Liver (tissue), 3 donors: ENCODE data around the gene ZNF552.

Experiments used
- EGR1 ChIP-seq, 2 donors: IDR thresholded peaks; 2 replicates each; pipeline ENCODE4 v1.6.1; 2016 to 2018; ENCODE audit warnings: antibody characterized with exemption in 2 of 2, low read depth in 2 of 2
- FOXA1 ChIP-seq: IDR thresholded peaks from 2 replicates; pipeline ENCODE4 v1.6.1; 2016; ENCODE audit warnings: antibody characterized with exemption
- GABPA ChIP-seq, 2 donors: IDR thresholded peaks in 1 of 2; conservative IDR thresholded peaks in 1 of 2; 2 replicates each; pipeline ENCODE4 v1.6.1; 2016; ENCODE audit warnings: antibody characterized with exemption in 2 of 2, mild to moderate bottlenecking in 1 of 2, moderate library complexity in 1 of 2
- JUND ChIP-seq, 2 donors: IDR thresholded peaks; 2 replicates each; pipeline ENCODE4 v1.6.1; 2016; ENCODE audit warnings: antibody characterized with exemption in 2 of 2
- RAD21 ChIP-seq, 2 donors: IDR thresholded peaks; 2 replicates each; pipeline ENCODE4 v1.6.1; 2016; ENCODE audit warnings: antibody characterized with exemption in 2 of 2, mild to moderate bottlenecking in 2 of 2
- SP1 ChIP-seq: IDR thresholded peaks from 2 replicates; pipeline ENCODE4 v1.6.1; 2018; ENCODE audit warnings: antibody characterized with exemption, mild to moderate bottlenecking
- TAF1 ChIP-seq: conservative IDR thresholded peaks from 2 replicates; pipeline ENCODE4 v1.6.1; 2016; ENCODE audit warnings: antibody characterized with exemption, mild to moderate bottlenecking
- YY1 ChIP-seq: IDR thresholded peaks from 2 replicates; pipeline ENCODE4 v1.6.1; 2016; ENCODE audit warnings: antibody characterized with exemption, mild to moderate bottlenecking
- TF ChIP-seq, protein P1 (sequence below): fragments of 150-350 bp; IDR thresholded peaks from 2 replicates; pipeline ENCODE4 v1.5.1; 2017; ENCODE audit warnings: improper control_type of control experiment, low read depth, low read length; ENCODE audit not compliant: missing input control
- TF ChIP-seq, protein P2 (sequence below): IDR thresholded peaks from 2 replicates; pipeline ENCODE4 v1.6.1; 2016; ENCODE audit warnings: antibody characterized with exemption, mild to moderate bottlenecking
- TF ChIP-seq, protein P3 (sequence below): IDR thresholded peaks from 2 replicates; pipeline ENCODE4 v1.6.1; 2016; ENCODE audit warnings: antibody characterized with exemption
- TF ChIP-seq, protein P4 (sequence below): IDR thresholded peaks from 2 replicates; pipeline ENCODE4 v1.6.1; 2016; ENCODE audit warnings: antibody characterized with exemption
- TF ChIP-seq, protein P5 (sequence below): IDR thresholded peaks from 2 replicates; pipeline ENCODE4 v1.6.1; 2016; ENCODE audit warnings: antibody characterized with exemption
- donor health status: healthy.
- donor health status: healthy.

DNA sequence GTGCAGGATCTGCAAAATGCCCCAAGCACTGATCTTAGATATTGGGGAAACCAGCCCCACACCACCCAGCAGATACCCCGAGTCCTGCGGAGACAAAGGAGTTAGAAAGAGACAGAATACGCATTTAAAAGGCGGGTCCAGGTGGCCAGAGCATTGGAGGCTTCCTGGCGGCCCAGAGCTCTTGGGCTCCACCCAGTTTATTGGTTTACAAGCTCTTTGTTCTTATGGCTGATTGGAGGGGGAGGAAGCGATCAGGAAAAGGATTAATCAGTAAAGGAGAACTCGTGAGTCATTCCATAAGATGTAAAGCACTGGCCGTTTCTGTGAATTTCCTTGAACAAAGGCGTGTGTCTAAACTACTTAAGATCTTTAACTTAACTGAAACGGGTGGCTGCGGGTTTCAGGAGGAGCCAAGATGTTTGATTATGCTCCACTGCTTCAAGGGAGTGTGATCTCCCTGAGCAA is 35.9 kb upstream of the ZNF552 start:
- TF ChIP-seq, protein P1, sequence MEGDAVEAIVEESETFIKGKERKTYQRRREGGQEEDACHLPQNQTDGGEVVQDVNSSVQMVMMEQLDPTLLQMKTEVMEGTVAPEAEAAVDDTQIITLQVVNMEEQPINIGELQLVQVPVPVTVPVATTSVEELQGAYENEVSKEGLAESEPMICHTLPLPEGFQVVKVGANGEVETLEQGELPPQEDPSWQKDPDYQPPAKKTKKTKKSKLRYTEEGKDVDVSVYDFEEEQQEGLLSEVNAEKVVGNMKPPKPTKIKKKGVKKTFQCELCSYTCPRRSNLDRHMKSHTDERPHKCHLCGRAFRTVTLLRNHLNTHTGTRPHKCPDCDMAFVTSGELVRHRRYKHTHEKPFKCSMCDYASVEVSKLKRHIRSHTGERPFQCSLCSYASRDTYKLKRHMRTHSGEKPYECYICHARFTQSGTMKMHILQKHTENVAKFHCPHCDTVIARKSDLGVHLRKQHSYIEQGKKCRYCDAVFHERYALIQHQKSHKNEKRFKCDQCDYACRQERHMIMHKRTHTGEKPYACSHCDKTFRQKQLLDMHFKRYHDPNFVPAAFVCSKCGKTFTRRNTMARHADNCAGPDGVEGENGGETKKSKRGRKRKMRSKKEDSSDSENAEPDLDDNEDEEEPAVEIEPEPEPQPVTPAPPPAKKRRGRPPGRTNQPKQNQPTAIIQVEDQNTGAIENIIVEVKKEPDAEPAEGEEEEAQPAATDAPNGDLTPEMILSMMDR = no peak
- TF ChIP-seq, protein P2, sequence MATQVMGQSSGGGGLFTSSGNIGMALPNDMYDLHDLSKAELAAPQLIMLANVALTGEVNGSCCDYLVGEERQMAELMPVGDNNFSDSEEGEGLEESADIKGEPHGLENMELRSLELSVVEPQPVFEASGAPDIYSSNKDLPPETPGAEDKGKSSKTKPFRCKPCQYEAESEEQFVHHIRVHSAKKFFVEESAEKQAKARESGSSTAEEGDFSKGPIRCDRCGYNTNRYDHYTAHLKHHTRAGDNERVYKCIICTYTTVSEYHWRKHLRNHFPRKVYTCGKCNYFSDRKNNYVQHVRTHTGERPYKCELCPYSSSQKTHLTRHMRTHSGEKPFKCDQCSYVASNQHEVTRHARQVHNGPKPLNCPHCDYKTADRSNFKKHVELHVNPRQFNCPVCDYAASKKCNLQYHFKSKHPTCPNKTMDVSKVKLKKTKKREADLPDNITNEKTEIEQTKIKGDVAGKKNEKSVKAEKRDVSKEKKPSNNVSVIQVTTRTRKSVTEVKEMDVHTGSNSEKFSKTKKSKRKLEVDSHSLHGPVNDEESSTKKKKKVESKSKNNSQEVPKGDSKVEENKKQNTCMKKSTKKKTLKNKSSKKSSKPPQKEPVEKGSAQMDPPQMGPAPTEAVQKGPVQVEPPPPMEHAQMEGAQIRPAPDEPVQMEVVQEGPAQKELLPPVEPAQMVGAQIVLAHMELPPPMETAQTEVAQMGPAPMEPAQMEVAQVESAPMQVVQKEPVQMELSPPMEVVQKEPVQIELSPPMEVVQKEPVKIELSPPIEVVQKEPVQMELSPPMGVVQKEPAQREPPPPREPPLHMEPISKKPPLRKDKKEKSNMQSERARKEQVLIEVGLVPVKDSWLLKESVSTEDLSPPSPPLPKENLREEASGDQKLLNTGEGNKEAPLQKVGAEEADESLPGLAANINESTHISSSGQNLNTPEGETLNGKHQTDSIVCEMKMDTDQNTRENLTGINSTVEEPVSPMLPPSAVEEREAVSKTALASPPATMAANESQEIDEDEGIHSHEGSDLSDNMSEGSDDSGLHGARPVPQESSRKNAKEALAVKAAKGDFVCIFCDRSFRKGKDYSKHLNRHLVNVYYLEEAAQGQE = no peak
- TF ChIP-seq JUND (IDR thresholded peaks at IDR 0.05) (no peak), EGR1 (IDR thresholded peaks at IDR 0.05; ENCODE audit: low read depth in 2 of 2) (no peak), GABPA (IDR thresholded peaks at IDR 0.05 in 1 of 2, conservative IDR thresholded peaks at IDR 0.05 in 1 of 2) (no peak), SP1 (no peak), RAD21 (IDR thresholded peaks at IDR 0.05) (no peak), YY1 (no peak), FOXA1 (no peak), TAF1 (no peak)
- TF ChIP-seq, protein P3, sequence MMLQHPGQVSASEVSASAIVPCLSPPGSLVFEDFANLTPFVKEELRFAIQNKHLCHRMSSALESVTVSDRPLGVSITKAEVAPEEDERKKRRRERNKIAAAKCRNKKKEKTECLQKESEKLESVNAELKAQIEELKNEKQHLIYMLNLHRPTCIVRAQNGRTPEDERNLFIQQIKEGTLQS = no peak
- TF ChIP-seq, protein P4, sequence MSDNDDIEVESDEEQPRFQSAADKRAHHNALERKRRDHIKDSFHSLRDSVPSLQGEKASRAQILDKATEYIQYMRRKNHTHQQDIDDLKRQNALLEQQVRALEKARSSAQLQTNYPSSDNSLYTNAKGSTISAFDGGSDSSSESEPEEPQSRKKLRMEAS = no peak
- TF ChIP-seq, protein P5, sequence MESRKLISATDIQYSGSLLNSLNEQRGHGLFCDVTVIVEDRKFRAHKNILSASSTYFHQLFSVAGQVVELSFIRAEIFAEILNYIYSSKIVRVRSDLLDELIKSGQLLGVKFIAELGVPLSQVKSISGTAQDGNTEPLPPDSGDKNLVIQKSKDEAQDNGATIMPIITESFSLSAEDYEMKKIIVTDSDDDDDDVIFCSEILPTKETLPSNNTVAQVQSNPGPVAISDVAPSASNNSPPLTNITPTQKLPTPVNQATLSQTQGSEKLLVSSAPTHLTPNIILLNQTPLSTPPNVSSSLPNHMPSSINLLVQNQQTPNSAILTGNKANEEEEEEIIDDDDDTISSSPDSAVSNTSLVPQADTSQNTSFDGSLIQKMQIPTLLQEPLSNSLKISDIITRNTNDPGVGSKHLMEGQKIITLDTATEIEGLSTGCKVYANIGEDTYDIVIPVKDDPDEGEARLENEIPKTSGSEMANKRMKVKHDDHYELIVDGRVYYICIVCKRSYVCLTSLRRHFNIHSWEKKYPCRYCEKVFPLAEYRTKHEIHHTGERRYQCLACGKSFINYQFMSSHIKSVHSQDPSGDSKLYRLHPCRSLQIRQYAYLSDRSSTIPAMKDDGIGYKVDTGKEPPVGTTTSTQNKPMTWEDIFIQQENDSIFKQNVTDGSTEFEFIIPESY = no peak
